Endothelial cell of umbilical vein (primary cell): ENCODE measurements around the gene UTF1. TPM values are rescaled to one million over a fixed set of nuclear protein-coding genes. Genes with fewer than 3 reads are reported as not detected.

Experiments
- BruUV-seq: library from RNA; stranded (reverse); fragments of 400-500 nt; replicated peaks from 2 replicates; lab custom pipeline; 2021; lab: Mats Ljungman, UMichigan
- CTCF ChIA-PET: fragments of 300-600, 350-600 bp; sonication (Branson Sonifier 250); formaldehyde crosslinking; loops from one replicate; lab custom pipeline; 2021; ENCODE audit warnings: antibody characterized with exemption, inconsistent platforms; lab: Charles Lee
- POLR2A ChIA-PET: fragments of 300-600, 350-600 bp; sonication (Branson Sonifier 250); formaldehyde crosslinking; loops from one replicate; lab custom pipeline; 2021; ENCODE audit warnings: antibody characterized with exemption, inconsistent platforms; lab: Charles Lee
- DNase-seq: peaks from one replicate; pipeline ENCODE4 v3.0.0-alpha.2; 2011; ENCODE audit warnings: low read depth, low spot score
- FAIRE-seq: peaks from 2 replicates; lab custom pipeline; 2011; peaks lifted over from hg19 to GRCh38; lab: Jason Lieb, UNC
- H2AFZ ChIP-seq: 2 replicates; pipeline ENCODE4 v1.6.0; 2012; ENCODE audit warnings: low read depth, low read length, control low read depth, inconsistent platforms
- H3K27ac ChIP-seq: 2 replicates; pipeline ENCODE4 v1.5.1; 2011; ENCODE audit warnings: low read depth, mild to moderate bottlenecking, control low read depth, low read length, moderate library complexity; ENCODE audit not compliant: insufficient read depth
- H3K27me3 ChIP-seq, 2 experiments: 2 replicates each; pipeline versions ENCODE4 v1.6.0 to v1.6.1; 2011; ENCODE audit warnings: low read length in 2 of 2, mixed read lengths in 1 of 2; ENCODE audit not compliant: control insufficient read depth in 2 of 2, insufficient read depth in 2 of 2
- H3K36me3 ChIP-seq, 2 experiments: 2 replicates in 1 of 2; 3 replicates in 1 of 2; pipeline ENCODE4 v1.5.1; 2011; ENCODE audit warnings: low read length in 2 of 2, mild to moderate bottlenecking in 1 of 2, moderate library complexity in 1 of 2; ENCODE audit not compliant: control insufficient read depth in 2 of 2, insufficient read depth in 2 of 2; ENCODE audit errors: extremely low read depth in 1 of 2
- H3K4me1 ChIP-seq: 3 replicates; pipeline ENCODE4 v1.5.1; 2011; ENCODE audit warnings: mild to moderate bottlenecking, low read length; ENCODE audit not compliant: control insufficient read depth, insufficient read depth; ENCODE audit errors: extremely low read depth
- H3K4me2 ChIP-seq: 2 replicates; pipeline ENCODE4 v1.6.1; 2011; ENCODE audit warnings: low read length, control low read depth, mixed read lengths; ENCODE audit not compliant: insufficient read depth
- H3K4me3 ChIP-seq, 3 experiments: fragments of 200-600 bp in 1 of 3; sonication (generic), shearing (Covaris generic) in 1 of 3; replicated peaks in 1 of 3; 2 replicates each; pipeline ENCODE4 v1.5.1; 2011 to 2016; ENCODE audit warnings: control low read depth in 3 of 3, low read length in 3 of 3, mild to moderate bottlenecking in 2 of 3, inconsistent platforms in 1 of 3, low read depth in 1 of 3, moderate library complexity in 1 of 3; ENCODE audit not compliant: insufficient read depth in 1 of 3
- H3K79me2 ChIP-seq: 2 replicates; pipeline ENCODE4 v1.6.0; 2012; ENCODE audit warnings: low read length, inconsistent platforms; ENCODE audit not compliant: control insufficient read depth, insufficient read depth
- H3K9ac ChIP-seq: replicated peaks from 2 replicates; pipeline ENCODE3; 2011; ENCODE audit warnings: low read length, control low read depth; ENCODE audit not compliant: insufficient read depth; ENCODE audit errors: extremely low read depth
- H3K9me1 ChIP-seq: replicated peaks from 3 replicates; pipeline ENCODE4 v1.6.0; 2011; ENCODE audit warnings: mild to moderate bottlenecking, low read length; ENCODE audit not compliant: control insufficient read depth, insufficient read depth; ENCODE audit errors: extremely low read depth
- H3K9me3 ChIP-seq: replicated peaks from 2 replicates; pipeline ENCODE4 v1.5.1; 2012; ENCODE audit warnings: low read length, inconsistent platforms; ENCODE audit not compliant: control insufficient read depth, insufficient read depth
- H4K20me1 ChIP-seq: replicated peaks from 2 replicates; pipeline ENCODE3; 2011; ENCODE audit warnings: mild to moderate bottlenecking, low read length; ENCODE audit not compliant: control insufficient read depth, insufficient read depth; ENCODE audit errors: extremely low read depth
- EZH2 ChIP-seq: IDR thresholded peaks from 2 replicates; pipeline ENCODE4 v1.6.1; 2012; ENCODE audit warnings: borderline replicate concordance, low read depth, mild to moderate bottlenecking, moderate library complexity, low read length, inconsistent platforms; ENCODE audit not compliant: severe bottlenecking
- FOS ChIP-seq: IDR thresholded peaks from 2 replicates; pipeline ENCODE4 v1.6.1; 2011; ENCODE audit warnings: mild to moderate bottlenecking, low read length, moderate library complexity, borderline replicate concordance; ENCODE audit not compliant: insufficient read depth
- GATA2 ChIP-seq: IDR thresholded peaks from 2 replicates; pipeline ENCODE4 v1.7.0; 2011; ENCODE audit warnings: low read depth, mild to moderate bottlenecking, moderate library complexity, mixed read lengths, low read length; ENCODE audit not compliant: insufficient read length, insufficient read depth
- JUN ChIP-seq: IDR thresholded peaks from 2 replicates; pipeline ENCODE4 v1.6.1; 2011; ENCODE audit warnings: borderline replicate concordance, low read depth; ENCODE audit not compliant: insufficient read length, insufficient read depth
- MYC ChIP-seq: IDR thresholded peaks from one replicate; pipeline ENCODE4 v1.6.1; 2011; ENCODE audit warnings: mild to moderate bottlenecking, low read depth, low read length
- POLR2A ChIP-seq: IDR thresholded peaks from 2 replicates; pipeline ENCODE4 v1.6.1; 2012; ENCODE audit warnings: low read depth, mild to moderate bottlenecking, control low read depth, low read length
- POLR2AphosphoS5 ChIP-seq: IDR thresholded peaks from 2 replicates; pipeline ENCODE4 v1.6.1; 2012; ENCODE audit warnings: low read depth, mild to moderate bottlenecking, control low read depth, low read length, moderate library complexity; ENCODE audit not compliant: insufficient read depth
- dilution Hi-C: fragments of 300-500 bp; cut with MboI; formaldehyde crosslinking; loops from one replicate; pipeline ENCODE4 v1.15.0; 2019; ENCODE audit warnings: low sequenced_read_pairs; ENCODE audit not compliant: extremely low pct_ligation_motif_present
- intact Hi-C: fragments of 100-400 bp; cut with micrococcal nuclease; formaldehyde crosslinking; loops from one replicate; pipeline ENCODE4 v1.10.0; 2022
- polyA plus RNA-seq, 4 experiments: library from polyadenylated mRNA; depleted of rRNA in 3 of 4; stranded (reverse) in 3 of 4; unstranded in 1 of 4; fragments of >200 nt; gene quantifications; 2 replicates each; pipeline versions ENCODE4 v1.2.1 to v1.2.3, GENCODE V29; 2011 to 2012; ENCODE audit warnings: missing spikeins in 1 of 4
- total RNA-seq: library from RNA; stranded (reverse); gene quantifications from 2 replicates; pipeline ENCODE4 v1.2.3, GENCODE V29; 2021
- TF ChIP-seq, protein P1 (sequence below), 2 donors: IDR thresholded peaks; 1 replicate in 1 of 2; 2 replicates in 1 of 2; pipeline ENCODE4 v1.5.1; 2011; ENCODE audit warnings: low read length in 2 of 2, mild to moderate bottlenecking in 2 of 2, moderate library complexity in 2 of 2, control low read depth in 1 of 2, inconsistent platforms in 1 of 2, low read depth in 1 of 2; ENCODE audit not compliant: insufficient read depth in 1 of 2; ENCODE audit errors: extremely low read depth in 1 of 2
- TF ChIP-seq, protein P2 (sequence below): IDR thresholded peaks from 2 replicates; pipeline ENCODE4 v1.6.1; 2011; ENCODE audit not compliant: insufficient read depth, insufficient read length

Gene UTF1
- total and polyA plus RNA-seq, 2 donors (not counting 3 experiments of a cell fraction or from before 2014, with no cell fraction given), result not detected

DNA sequence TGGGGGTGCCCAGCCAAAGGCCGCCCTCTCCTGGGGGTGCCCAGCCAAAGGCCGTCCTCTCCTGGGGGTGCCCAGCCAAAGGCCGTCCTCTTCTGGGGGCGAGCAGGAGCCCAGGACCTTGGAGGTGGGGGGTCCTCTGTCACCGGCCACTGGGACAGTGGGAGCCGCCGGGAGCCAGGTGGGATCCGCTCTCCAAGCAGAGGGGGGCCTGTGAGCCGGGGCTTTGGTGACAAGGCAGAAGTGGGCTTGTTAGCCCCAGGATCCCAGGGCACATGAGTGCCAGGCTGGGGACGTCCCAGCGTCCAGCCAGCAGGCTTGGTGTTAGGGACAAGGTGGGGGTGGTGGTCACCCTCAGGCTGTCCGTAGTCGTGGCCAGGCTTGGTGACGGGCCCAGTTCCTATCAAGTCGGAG is 29.4 kb upstream of the UTF1 start:
- Histone ChIP-seq H3K27me3 (no peaks in the 10 kb centered on the region), H3K79me2 (no peaks in the 10 kb centered on the region), H3K9ac (no peak overlapping the region), H3K4me3 (no peak overlapping the region), H3K9me3 (no peaks in the 10 kb centered on the region), H2AFZ (no peak overlapping the region), H3K27ac (no peak overlapping the region), H3K4me1 (no peaks in the 10 kb centered on the region), H4K20me1 (no peaks in the 10 kb centered on the region), H3K4me2 (no peak overlapping the region), H3K36me3 (no peaks in the 10 kb centered on the region), H3K9me1 (no peaks in the 10 kb centered on the region)
- POLR2A ChIA-PET, result no interaction called here
- CTCF ChIA-PET, result no interaction called here
- DNase-seq (no peak), FAIRE-seq (no peak)
- TF ChIP-seq FOS, result no peak
- TF ChIP-seq JUN, result no peak
- TF ChIP-seq, protein P1, sequence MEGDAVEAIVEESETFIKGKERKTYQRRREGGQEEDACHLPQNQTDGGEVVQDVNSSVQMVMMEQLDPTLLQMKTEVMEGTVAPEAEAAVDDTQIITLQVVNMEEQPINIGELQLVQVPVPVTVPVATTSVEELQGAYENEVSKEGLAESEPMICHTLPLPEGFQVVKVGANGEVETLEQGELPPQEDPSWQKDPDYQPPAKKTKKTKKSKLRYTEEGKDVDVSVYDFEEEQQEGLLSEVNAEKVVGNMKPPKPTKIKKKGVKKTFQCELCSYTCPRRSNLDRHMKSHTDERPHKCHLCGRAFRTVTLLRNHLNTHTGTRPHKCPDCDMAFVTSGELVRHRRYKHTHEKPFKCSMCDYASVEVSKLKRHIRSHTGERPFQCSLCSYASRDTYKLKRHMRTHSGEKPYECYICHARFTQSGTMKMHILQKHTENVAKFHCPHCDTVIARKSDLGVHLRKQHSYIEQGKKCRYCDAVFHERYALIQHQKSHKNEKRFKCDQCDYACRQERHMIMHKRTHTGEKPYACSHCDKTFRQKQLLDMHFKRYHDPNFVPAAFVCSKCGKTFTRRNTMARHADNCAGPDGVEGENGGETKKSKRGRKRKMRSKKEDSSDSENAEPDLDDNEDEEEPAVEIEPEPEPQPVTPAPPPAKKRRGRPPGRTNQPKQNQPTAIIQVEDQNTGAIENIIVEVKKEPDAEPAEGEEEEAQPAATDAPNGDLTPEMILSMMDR (IDR thresholded peaks at IDR 0.05; ENCODE audit: extremely low read depth in 1 of 2, insufficient read depth in 1 of 2, low read depth in 1 of 2, low read length in 2 of 2), result no peak
- TF ChIP-seq MYC, result no peak
- no peak for TF ChIP-seq POLR2AphosphoS5
- TF ChIP-seq POLR2A, result no peak
- no peak for TF ChIP-seq EZH2
- TF ChIP-seq, protein P2, sequence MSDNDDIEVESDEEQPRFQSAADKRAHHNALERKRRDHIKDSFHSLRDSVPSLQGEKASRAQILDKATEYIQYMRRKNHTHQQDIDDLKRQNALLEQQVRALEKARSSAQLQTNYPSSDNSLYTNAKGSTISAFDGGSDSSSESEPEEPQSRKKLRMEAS, result no peak
- no peak for TF ChIP-seq GATA2
- intact Hi-C loops, result no loop called here
- BruUV-seq, result no TSS peak
- dilution Hi-C loops, result no loop called here
